ENCODE results near the gene LEUTX.

GRCh38 chr19:39754544-39754943 lies 24.1 kb upstream of the LEUTX start:
- TF ChIP-seq CTCF (IDR thresholded peaks at IDR 0.05) = no peak
- no peak for TF ChIP-seq EZH2 (IDR thresholded peaks at IDR 0.05; ENCODE audit: borderline replicate concordance, insufficient read depth, low read depth, low read length, poor library complexity, severe bottlenecking)

Measured in B cell (primary cell).